HEK293 (cell line): ENCODE results near the gene NXN.

ENCODE experiments used
- CTCF ChIA-PET: fragments of 350-600 bp; formaldehyde crosslinking; extraction: SDS; loops from one replicate; lab custom pipeline; 2021; ENCODE audit warnings: antibody characterized with exemption; lab: Yijun Ruan, JAX
- POLR2A ChIA-PET: fragments of 300-600 bp; formaldehyde crosslinking; extraction: SDS; loops from one replicate; lab custom pipeline; 2020; ENCODE audit warnings: antibody characterized with exemption, inconsistent platforms; lab: Yijun Ruan, JAX
- H3K27ac ChIP-seq: fragments of 200-500 bp; sonication (Bioruptor generic); 2 replicates; pipeline ENCODE4 v1.5.1; 2014; ENCODE audit warnings: low read depth, low read length, control low read depth, inconsistent platforms; ENCODE audit errors: extremely low read depth
- H3K36me3 ChIP-seq, 2 experiments: fragments of 200-500 bp in 1 of 2; sonication (Bioruptor generic) in 1 of 2; 1 replicate in 1 of 2; 2 replicates in 1 of 2; pipeline ENCODE4 v1.5.1; 2014 to 2017; ENCODE audit warnings: inconsistent platforms in 2 of 2, low read length in 2 of 2; ENCODE audit not compliant: control insufficient read depth in 2 of 2, insufficient read depth in 1 of 2
- H3K4me1 ChIP-seq: fragments of 200-500 bp; sonication (Bioruptor generic); 2 replicates; pipeline ENCODE4 v1.5.1; 2014; ENCODE audit warnings: mild to moderate bottlenecking, low read length, inconsistent platforms; ENCODE audit not compliant: control insufficient read depth, insufficient read depth
- H3K4me3 ChIP-seq: 2 replicates; pipeline ENCODE4 v1.5.1; 2011; ENCODE audit warnings: low read depth, mild to moderate bottlenecking, control low read depth, low read length, moderate library complexity
- H3K9me3 ChIP-seq: fragments of 200-500 bp; sonication (Bioruptor generic); 2 replicates; pipeline ENCODE4 v1.5.1; 2014; ENCODE audit warnings: low read depth, low read length, inconsistent platforms; ENCODE audit not compliant: control insufficient read depth, insufficient read depth
- ATF2 ChIP-seq: fragments of 450-650 bp; formaldehyde crosslinking; IDR thresholded peaks from 2 replicates; pipeline ENCODE4 v1.5.1; 2016; ENCODE audit warnings: missing biosample characterization, missing genetic modification characterization, low read depth
- GLIS1 ChIP-seq: fragments of 450-650 bp; formaldehyde crosslinking; IDR thresholded peaks from 2 replicates; pipeline ENCODE4 v1.5.1; 2016; ENCODE audit warnings: missing biosample characterization, missing genetic modification characterization
- GLIS2 ChIP-seq: fragments of 450-650 bp; formaldehyde crosslinking; IDR thresholded peaks from 2 replicates; pipeline ENCODE4 v1.5.1; 2016; ENCODE audit warnings: missing biosample characterization, missing genetic modification characterization
- HOXA7 ChIP-seq: sonication (generic); formaldehyde crosslinking; IDR thresholded peaks from 2 replicates; pipeline ENCODE4 v1.8.1; 2022; ENCODE audit warnings: missing genetic modification reagents, borderline replicate concordance
- MYNN ChIP-seq: fragments of 450-650 bp; formaldehyde crosslinking; IDR thresholded peaks from 2 replicates; pipeline ENCODE4 v1.5.1; 2016; ENCODE audit warnings: missing biosample characterization, missing genetic modification characterization, borderline replicate concordance
- PRDM1 ChIP-seq: fragments of 450-650 bp; formaldehyde crosslinking; IDR thresholded peaks from 2 replicates; pipeline ENCODE4; 2016; ENCODE audit warnings: missing biosample characterization, missing genetic modification characterization
- WT1 ChIP-seq: fragments of 450-650 bp; formaldehyde crosslinking; IDR thresholded peaks from 2 replicates; pipeline ENCODE4 v1.5.1; 2016; ENCODE audit warnings: missing biosample characterization, missing genetic modification characterization
- ZBTB44 ChIP-seq: fragments of 450-650 bp; IDR thresholded peaks from 2 replicates; pipeline ENCODE4 v1.5.1; 2018; ENCODE audit warnings: missing biosample characterization, mild to moderate bottlenecking, missing genetic modification characterization
- ZBTB6 ChIP-seq: fragments of 450-650 bp; formaldehyde crosslinking; IDR thresholded peaks from 2 replicates; pipeline ENCODE4 v1.5.1; 2017; ENCODE audit warnings: missing biosample characterization, missing genetic modification characterization
- ZBTB7A ChIP-seq: fragments of 450-650 bp; formaldehyde crosslinking; IDR thresholded peaks from 2 replicates; pipeline ENCODE4 v1.5.1; 2016; ENCODE audit warnings: low read depth, missing biosample characterization, missing genetic modification characterization
- ZEB2 ChIP-seq: fragments of 450-650 bp; formaldehyde crosslinking; IDR thresholded peaks from 2 replicates; pipeline ENCODE4 v1.5.1; 2016; ENCODE audit warnings: missing biosample characterization, missing genetic modification characterization
- ZFP69B ChIP-seq: fragments of 450-650 bp; formaldehyde crosslinking; IDR thresholded peaks from 2 replicates; pipeline ENCODE4 v1.5.1; 2016; ENCODE audit warnings: missing biosample characterization, missing genetic modification characterization
- ZIC2 ChIP-seq: fragments of 450-650 bp; formaldehyde crosslinking; IDR thresholded peaks from 2 replicates; pipeline ENCODE4 v1.5.1; 2016; ENCODE audit warnings: missing biosample characterization, missing genetic modification characterization
- ZNF121 ChIP-seq: fragments of 450-650 bp; formaldehyde crosslinking; IDR thresholded peaks from 2 replicates; pipeline ENCODE4 v1.5.1; 2016; ENCODE audit warnings: missing biosample characterization, missing genetic modification characterization
- ZNF184 ChIP-seq: fragments of 450-650 bp; IDR thresholded peaks from 2 replicates; pipeline ENCODE4 v1.5.1; 2018; ENCODE audit warnings: missing biosample characterization, mild to moderate bottlenecking, missing genetic modification characterization
- ZNF37A ChIP-seq: fragments of 450-650 bp; IDR thresholded peaks from 2 replicates; pipeline ENCODE4 v1.5.1; 2018; ENCODE audit warnings: missing biosample characterization, missing genetic modification characterization
- ZNF560 ChIP-seq: fragments of 450-650 bp; formaldehyde crosslinking; IDR thresholded peaks from 2 replicates; pipeline ENCODE4 v1.5.1; 2017; ENCODE audit warnings: missing biosample characterization, missing genetic modification characterization, borderline replicate concordance
- ZNF654 ChIP-seq: fragments of 450-650 bp; formaldehyde crosslinking; IDR thresholded peaks from 2 replicates; pipeline ENCODE4 v1.5.1; 2016; ENCODE audit warnings: low read depth, missing biosample characterization, missing genetic modification characterization
- ZNF776 ChIP-seq: fragments of 450-650 bp; formaldehyde crosslinking; IDR thresholded peaks from 2 replicates; pipeline ENCODE4 v1.5.0; 2017; ENCODE audit warnings: missing biosample characterization, missing genetic modification characterization, borderline replicate concordance
- ZNF792 ChIP-seq: fragments of 450-650 bp; formaldehyde crosslinking; IDR thresholded peaks from 2 replicates; pipeline ENCODE4 v1.5.1; 2016; ENCODE audit warnings: missing biosample characterization, missing genetic modification characterization
- ZSCAN4 ChIP-seq: fragments of 450-650 bp; formaldehyde crosslinking; IDR thresholded peaks from 2 replicates; pipeline ENCODE4 v1.5.1; 2017; ENCODE audit warnings: missing biosample characterization, missing genetic modification characterization

The NXN gene

GRCh38 chr17:830950-831349 lies 148.6 kb downstream of the NXN start:
- Histone ChIP-seq H3K27ac (no peak overlapping the region), H3K4me3 (no peak overlapping the region), H3K9me3 (no peaks in the 10 kb centered on the region), H3K4me1 (no peaks in the 10 kb centered on the region), H3K36me3 (no peaks in the 10 kb centered on the region)
- ChIA-PET POLR2A (no interaction called here), CTCF (no interaction called here)
- TF ChIP-seq GLIS1 (tag by site-specific recombination) (no peak), PRDM1 (tag by site-specific recombination) (no peak), ZNF776 (tag by site-specific recombination) (no peak), ZBTB7A (no peak), ZSCAN4 (tag by site-specific recombination) (no peak)

- POLR2A ChIA-PET = no interaction called here
- Histone ChIP-seq H3K36me3 (no peaks in the 10 kb centered on the region), H3K9me3 (no peaks in the 10 kb centered on the region), H3K4me3 (no peak overlapping the region), H3K4me1 (no peaks in the 10 kb centered on the region), H3K27ac (no peak overlapping the region)
- no peak for TF ChIP-seq ZNF121 (tag by site-specific recombination)
- no peak for TF ChIP-seq ZEB2 (tag by site-specific recombination)
- no peak for TF ChIP-seq ZIC2 (tag by site-specific recombination)
- no peak for TF ChIP-seq GLIS2
- no peak for TF ChIP-seq ZFP69B (tag by site-specific recombination)
- TF ChIP-seq ZBTB6 (tag by site-specific recombination) = no peak
- no peak for TF ChIP-seq ZNF654 (tag by site-specific recombination)
- TF ChIP-seq MYNN (tag by site-specific recombination) = no peak
- no peak for TF ChIP-seq WT1 (tag by site-specific recombination)
- no peak for TF ChIP-seq ZNF560
- no peak for TF ChIP-seq ZNF37A (tag by site-specific recombination)
- TF ChIP-seq ZNF184 (tag by site-specific recombination) = no peak
- TF ChIP-seq ZBTB44 (tag by site-specific recombination) = no peak
- no peak for TF ChIP-seq HOXA7 (CRISPR knock-in tag)
- TF ChIP-seq ZNF792 (tag by site-specific recombination) = no peak
- TF ChIP-seq ATF2 = no peak
- CTCF ChIA-PET = interaction anchor here (0.6 kb wide), 1 partner anchor 25 kb away, joined by 3 read pairs; no protein-coding TSS in a partner anchor
Measured at GRCh38 chr17:830381-830780, 149.2 kb downstream of the NXN start.
